Dendritic cell treated with granulocyte-macrophage colony-stimulating factor and Interleukin-4, amounts not matched to agents 40 ng/mL and 50 ng/mL, for 4 days (primary cell): ENCODE measurements around the gene ST6GALNAC4.
A peak's percentile ranks its signal among the peaks of the same experiment; 100 is the strongest.

Experiments
- H3K27ac Mint-ChIP-seq: one replicate; pipeline ENCODE4 v1.8.0; 2022; ENCODE audit warnings: mild to moderate bottlenecking, mixed read lengths
- H3K27me3 Mint-ChIP-seq: one replicate; pipeline ENCODE4 v1.8.0; 2022; ENCODE audit warnings: mild to moderate bottlenecking, mixed read lengths
- H3K36me3 Mint-ChIP-seq: one replicate; pipeline ENCODE4 v1.8.0; 2022; ENCODE audit warnings: low read depth, mixed read lengths
- H3K4me1 Mint-ChIP-seq: one replicate; pipeline ENCODE4 v1.8.0; 2022; ENCODE audit warnings: low read depth, mixed read lengths
- H3K4me3 Mint-ChIP-seq: one replicate; pipeline ENCODE4 v1.8.0; 2022; ENCODE audit warnings: mild to moderate bottlenecking, moderate library complexity, mixed read lengths
- H3K9me3 Mint-ChIP-seq: one replicate; pipeline ENCODE4 v1.8.0; 2022; ENCODE audit warnings: mixed read lengths
- intact Hi-C: fragments of 100-400 bp; cut with micrococcal nuclease; formaldehyde crosslinking; loops from one replicate; pipeline ENCODE4 v1.15.0; 2022

Gene ST6GALNAC4

GRCh38 chr9:127905788-127906191 lies 11.1 kb downstream of the ST6GALNAC4 start:
- intact Hi-C loops, result no loop called here
- H3K4me1 Mint-ChIP-seq, result peaks cover 60% of the 10 kb centered on the region
- H3K27me3 Mint-ChIP-seq, result no peaks in the 10 kb centered on the region
- H3K27ac Mint-ChIP-seq, result peak overlapping the region; percentile 95
- peak overlapping the region; percentile 26 for H3K4me3 Mint-ChIP-seq
- H3K9me3 Mint-ChIP-seq, result no peaks in the 10 kb centered on the region
- H3K36me3 Mint-ChIP-seq, result peaks cover 25% of the 10 kb centered on the region

GRCh38 chr9:127905004-127905728 lies 11.7 kb downstream of the ST6GALNAC4 start:
- Mint-ChIP-seq H3K9me3 (no peaks in the 10 kb centered on the region), H3K27ac (peak overlapping the region; percentile 95), H3K27me3 (no peaks in the 10 kb centered on the region), H3K4me1 (peaks cover 53% of the 10 kb centered on the region), H3K4me3 (peak overlapping the region; percentile 46), H3K36me3 (peaks cover 19% of the 10 kb centered on the region)
- intact Hi-C loops, result no loop called here

DNA sequence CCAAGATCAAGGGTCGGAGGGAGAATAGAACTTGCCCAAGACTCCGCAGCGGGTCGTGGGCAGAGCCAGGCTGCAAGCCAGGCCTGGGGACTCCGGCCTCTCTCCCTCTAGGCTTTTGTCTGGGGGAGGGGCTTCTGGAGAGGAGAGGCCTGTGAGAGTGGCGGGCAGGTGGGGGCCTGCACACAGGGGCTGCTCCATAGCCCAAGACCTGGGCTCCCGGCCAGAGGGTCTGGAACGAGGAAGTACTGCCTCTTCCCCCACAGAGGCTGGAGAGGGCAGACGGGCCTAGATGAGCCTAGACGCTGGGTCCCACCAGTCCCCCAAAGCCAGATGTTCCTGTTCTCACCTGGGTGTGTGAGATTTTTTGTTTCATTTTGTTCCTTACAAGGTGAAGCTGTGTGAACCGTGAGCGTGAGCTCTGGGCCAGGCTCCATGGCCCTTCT lies 12.3 kb downstream of the ST6GALNAC4 start:
- Mint-ChIP-seq H3K27me3 (no peaks in the 10 kb centered on the region), H3K36me3 (peaks cover 14% of the 10 kb centered on the region), H3K4me3 (peak overlapping the region; percentile 46), H3K27ac (peak overlapping the region; percentile 95), H3K9me3 (no peaks in the 10 kb centered on the region), H3K4me1 (peaks cover 55% of the 10 kb centered on the region)
- intact Hi-C loops, result no loop called here

DNA sequence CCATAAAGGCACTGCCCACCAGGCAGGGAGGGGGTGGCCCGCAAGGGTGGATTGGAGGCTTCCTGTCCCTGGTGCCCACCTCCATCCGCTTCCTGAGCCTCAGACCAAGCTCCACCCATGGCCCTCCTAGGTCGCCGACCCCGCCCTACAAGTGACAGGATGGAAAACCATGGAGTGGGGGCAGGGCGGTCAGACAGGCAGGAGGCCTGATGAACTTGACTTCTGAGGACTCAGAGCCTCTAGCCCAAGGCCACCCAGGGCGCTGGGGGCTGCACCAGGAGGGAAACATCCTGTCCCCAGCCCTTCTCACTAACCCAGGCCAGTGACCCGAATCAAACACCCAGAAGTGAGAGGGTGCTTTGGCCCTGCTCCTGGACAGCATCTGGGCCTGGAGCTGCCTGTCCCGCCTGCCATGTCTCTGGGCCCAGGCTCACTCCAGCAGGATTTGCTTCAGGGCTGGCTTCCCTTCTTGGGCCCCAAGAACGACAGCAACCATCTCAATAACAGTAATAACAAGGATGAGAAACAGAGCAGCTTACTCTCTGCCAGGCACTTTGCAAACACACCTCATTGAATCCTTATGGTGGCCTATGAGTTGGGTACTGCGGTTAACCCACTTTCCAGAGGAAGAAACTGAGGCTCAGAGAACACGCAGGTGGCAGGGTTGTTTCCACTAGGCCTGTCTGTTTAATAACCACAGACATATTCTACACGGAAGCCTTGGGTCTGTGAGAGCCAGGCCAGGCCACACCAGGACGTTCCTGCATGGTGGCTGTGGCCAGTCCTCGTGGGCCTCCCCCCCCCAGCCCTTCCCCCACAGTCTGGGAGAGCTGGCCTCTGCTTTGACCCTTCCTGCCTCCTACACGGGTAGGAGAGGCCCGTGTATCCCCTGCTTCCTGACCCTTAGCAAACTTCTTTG lies 13.0 kb downstream of the ST6GALNAC4 start:
- peak overlapping the region; percentile 95 for H3K27ac Mint-ChIP-seq
- intact Hi-C loops, result no loop called here
- no peaks in the 10 kb centered on the region for H3K27me3 Mint-ChIP-seq
- peak overlapping the region; percentile 46 for H3K4me3 Mint-ChIP-seq
- peaks cover 56% of the 10 kb centered on the region for H3K4me1 Mint-ChIP-seq
- H3K9me3 Mint-ChIP-seq, result no peaks in the 10 kb centered on the region
- H3K36me3 Mint-ChIP-seq, result peaks cover 10% of the 10 kb centered on the region

GRCh38 chr9:127899128-127899943 lies 17.5 kb downstream of the ST6GALNAC4 start, which contains the start of gene ST6GALNAC6:
ST6GALNAC6 (minus strand) TSS chr9:127899603; CDS start chr9:127897981, 1,622 bp downstream.
- H3K27me3 Mint-ChIP-seq, result no peaks in the 10 kb centered on the region
- peak within 1 kb of the TSS; percentile 78 for H3K27ac Mint-ChIP-seq
- peaks cover 33% of the 10 kb centered on the region for H3K36me3 Mint-ChIP-seq
- H3K4me1 Mint-ChIP-seq, result peaks cover 54% of the 10 kb centered on the region
- H3K4me3 Mint-ChIP-seq, result peak within 1 kb of the TSS; percentile 81
- peaks cover 15% of the 10 kb centered on the region for H3K9me3 Mint-ChIP-seq
- intact Hi-C loops, result no loop called here

- H3K36me3 Mint-ChIP-seq, result peaks cover 41% of the 10 kb centered on the region
- intact Hi-C loops, result no loop called here
- H3K9me3 Mint-ChIP-seq, result peaks cover 23% of the 10 kb centered on the region
- no peaks in the 10 kb centered on the region for H3K27me3 Mint-ChIP-seq
- peak overlapping the region; percentile 79 for H3K4me3 Mint-ChIP-seq
- peak overlapping the region; percentile 78 for H3K27ac Mint-ChIP-seq
- peaks cover 47% of the 10 kb centered on the region for H3K4me1 Mint-ChIP-seq
Measured at GRCh38 chr9:127898433-127899127, 18.3 kb downstream of the ST6GALNAC4 start.

- peaks cover 39% of the 10 kb centered on the region for H3K4me1 Mint-ChIP-seq
- peaks cover 54% of the 10 kb centered on the region for H3K36me3 Mint-ChIP-seq
- H3K4me3 Mint-ChIP-seq, result peak overlapping the region; percentile 40
- no peaks in the 10 kb centered on the region for H3K27me3 Mint-ChIP-seq
- intact Hi-C loops, result no loop called here
- H3K9me3 Mint-ChIP-seq, result peaks cover 33% of the 10 kb centered on the region
- peak overlapping the region; percentile 59 for H3K27ac Mint-ChIP-seq
Measured at GRCh38 chr9:127897193-127897692, 19.6 kb downstream of the ST6GALNAC4 start.

GRCh38 chr9:127896395-127897192 lies 20.2 kb downstream of the ST6GALNAC4 start:
- H3K9me3 Mint-ChIP-seq, result peaks cover 33% of the 10 kb centered on the region
- H3K27me3 Mint-ChIP-seq, result no peaks in the 10 kb centered on the region
- H3K27ac Mint-ChIP-seq, result peak overlapping the region; percentile 59
- H3K36me3 Mint-ChIP-seq, result peaks cover 58% of the 10 kb centered on the region
- intact Hi-C loops, result no loop called here
- H3K4me3 Mint-ChIP-seq, result peak overlapping the region; percentile 40
- H3K4me1 Mint-ChIP-seq, result peaks cover 37% of the 10 kb centered on the region

GRCh38 chr9:127895811-127896210 lies 21.0 kb downstream of the ST6GALNAC4 start:
- Mint-ChIP-seq H3K4me1 (peaks cover 42% of the 10 kb centered on the region), H3K27me3 (no peaks in the 10 kb centered on the region), H3K4me3 (no peak overlapping the region), H3K9me3 (peaks cover 33% of the 10 kb centered on the region), H3K36me3 (peaks cover 66% of the 10 kb centered on the region), H3K27ac (no peak overlapping the region)
- intact Hi-C loops, result no loop called here

DNA sequence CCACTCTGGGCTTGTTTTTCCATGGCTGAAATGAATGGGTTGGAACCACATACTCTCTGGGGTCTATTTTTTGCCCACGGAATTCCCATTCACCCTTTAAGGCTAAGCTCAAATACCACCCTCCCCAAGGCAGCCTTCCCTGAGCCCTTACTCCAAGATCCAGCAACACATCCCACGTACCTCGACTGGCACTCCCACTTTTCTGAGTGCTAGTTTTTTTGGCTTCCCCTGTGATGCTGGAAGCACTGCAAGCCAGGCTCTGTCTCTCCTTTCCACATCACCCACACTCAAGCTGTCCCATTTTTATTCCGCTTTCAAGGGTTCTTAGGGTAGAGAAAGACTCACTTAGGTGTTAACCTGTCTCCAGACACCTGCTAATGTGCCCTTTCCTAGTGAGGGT lies 23.4 kb downstream of the ST6GALNAC4 start:
- intact Hi-C loops, result no loop called here
- Mint-ChIP-seq H3K36me3 (peaks cover 81% of the 10 kb centered on the region), H3K27ac (no peak overlapping the region), H3K27me3 (no peaks in the 10 kb centered on the region), H3K4me1 (peaks cover 32% of the 10 kb centered on the region), H3K4me3 (no peak overlapping the region), H3K9me3 (peaks cover 33% of the 10 kb centered on the region)

DNA sequence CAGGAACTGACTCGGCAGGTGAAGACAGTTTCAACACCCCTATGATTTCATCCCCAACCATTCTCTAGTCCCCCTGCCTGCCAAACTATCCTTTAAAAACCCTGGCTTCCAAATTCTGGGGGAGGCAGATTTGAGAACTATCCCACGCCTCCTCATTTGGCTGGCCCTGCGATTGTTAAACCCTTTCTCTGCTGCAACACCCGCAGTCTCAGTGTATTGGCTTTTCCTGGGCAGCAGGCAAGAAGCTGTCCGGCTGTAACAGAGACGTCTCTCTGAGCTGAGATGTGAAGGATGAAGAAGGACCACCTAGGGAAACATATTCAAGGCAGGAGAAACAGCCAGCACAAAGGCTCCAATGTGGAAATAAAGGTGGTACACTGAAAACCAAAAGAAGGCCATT lies 24.0 kb downstream of the ST6GALNAC4 start:
- intact Hi-C loops, result no loop called here
- no peak overlapping the region for H3K27ac Mint-ChIP-seq

DNA sequence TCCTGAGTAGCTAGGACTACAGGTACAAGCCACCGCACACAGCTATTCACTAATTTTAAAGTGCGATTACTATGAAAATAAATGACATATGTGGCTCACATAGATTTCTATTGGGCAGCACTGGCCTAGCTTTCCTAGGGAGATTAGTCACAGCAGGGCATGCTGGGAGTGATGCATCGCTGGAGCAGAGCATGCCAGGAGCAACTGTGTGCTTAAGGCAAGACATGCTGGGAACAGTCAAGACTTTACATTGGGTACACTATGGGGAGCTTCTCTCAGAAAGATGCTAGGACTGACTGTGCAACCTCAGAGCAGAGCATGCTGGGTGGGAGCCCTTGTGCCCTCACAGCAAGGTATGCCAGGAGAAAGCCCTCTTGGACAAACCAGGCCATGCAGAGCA lies 26.8 kb downstream of the ST6GALNAC4 start:
- Mint-ChIP-seq H3K4me1 (peaks cover 6% of the 10 kb centered on the region), H3K9me3 (peaks cover 25% of the 10 kb centered on the region), H3K36me3 (peaks cover 92% of the 10 kb centered on the region), H3K4me3 (no peak overlapping the region), H3K27me3 (no peaks in the 10 kb centered on the region), H3K27ac (no peak overlapping the region)
- intact Hi-C loops, result no loop called here

More for the DNA sequence above, 24.0 kb downstream of the ST6GALNAC4 start:
- H3K4me1 Mint-ChIP-seq, result peaks cover 27% of the 10 kb centered on the region
- H3K4me3 Mint-ChIP-seq, result no peak overlapping the region
- H3K27me3 Mint-ChIP-seq, result no peaks in the 10 kb centered on the region
- H3K9me3 Mint-ChIP-seq, result peaks cover 33% of the 10 kb centered on the region
- peaks cover 86% of the 10 kb centered on the region for H3K36me3 Mint-ChIP-seq
